H4 (cell line): ENCODE data around the gene RPS15. TPM values are rescaled to one million over a fixed set of nuclear protein-coding genes. Genes with fewer than 3 reads are reported as not detected.
A peak's percentile ranks its signal among the peaks of the same experiment; 100 is the strongest.

Experiments used
- DNase-seq: peaks from one replicate; pipeline ENCODE4 v3.0.0-alpha.2; 2015; ENCODE audit warnings: low spot score
- total RNA-seq: library from RNA; depleted of rRNA; stranded (reverse); fragments of >200 nt; shearing (Covaris generic); gene quantifications from 2 replicates; pipeline ENCODE4 v1.2.3, GENCODE V29; 2014

RPS15 gene
- total RNA-seq, 1 experiment from 2014 or later: 1,025 TPM

DNA sequence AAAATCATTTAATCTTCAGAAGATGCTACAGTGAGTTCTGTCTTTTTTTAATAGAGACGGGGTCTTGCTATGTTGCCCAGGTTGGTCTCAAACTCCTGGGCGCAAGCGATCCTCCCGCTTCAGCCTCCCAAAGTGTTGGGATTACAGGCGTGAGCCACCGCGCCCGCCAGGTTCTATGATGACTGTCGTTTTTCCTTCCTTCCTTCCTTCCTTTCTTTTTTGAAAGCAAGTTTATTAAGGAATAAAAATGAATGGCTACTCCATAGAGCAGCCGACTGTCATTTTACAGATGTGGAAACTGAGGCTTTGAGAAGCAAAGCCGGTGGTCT is 36.3 kb upstream of the RPS15 start:
- DNase-seq: no peak

GRCh38 chr19:1402411-1403070 is 35.7 kb upstream of the RPS15 start:
- no peak for DNase-seq

GRCh38 chr19:1406774-1407527 is 31.2 kb upstream of the RPS15 start:
- peak; percentile 90 for DNase-seq

- DNase-seq: no peak
These were observed 30.5 kb upstream of the RPS15 start, which contains the start of gene DAZAP1 for GRCh38 chr19:1407528-1408299. TSS of gene DAZAP1 (plus strand) at chr19:1407586. CDS start at chr19:1407774, 188 bp downstream.

DNA sequence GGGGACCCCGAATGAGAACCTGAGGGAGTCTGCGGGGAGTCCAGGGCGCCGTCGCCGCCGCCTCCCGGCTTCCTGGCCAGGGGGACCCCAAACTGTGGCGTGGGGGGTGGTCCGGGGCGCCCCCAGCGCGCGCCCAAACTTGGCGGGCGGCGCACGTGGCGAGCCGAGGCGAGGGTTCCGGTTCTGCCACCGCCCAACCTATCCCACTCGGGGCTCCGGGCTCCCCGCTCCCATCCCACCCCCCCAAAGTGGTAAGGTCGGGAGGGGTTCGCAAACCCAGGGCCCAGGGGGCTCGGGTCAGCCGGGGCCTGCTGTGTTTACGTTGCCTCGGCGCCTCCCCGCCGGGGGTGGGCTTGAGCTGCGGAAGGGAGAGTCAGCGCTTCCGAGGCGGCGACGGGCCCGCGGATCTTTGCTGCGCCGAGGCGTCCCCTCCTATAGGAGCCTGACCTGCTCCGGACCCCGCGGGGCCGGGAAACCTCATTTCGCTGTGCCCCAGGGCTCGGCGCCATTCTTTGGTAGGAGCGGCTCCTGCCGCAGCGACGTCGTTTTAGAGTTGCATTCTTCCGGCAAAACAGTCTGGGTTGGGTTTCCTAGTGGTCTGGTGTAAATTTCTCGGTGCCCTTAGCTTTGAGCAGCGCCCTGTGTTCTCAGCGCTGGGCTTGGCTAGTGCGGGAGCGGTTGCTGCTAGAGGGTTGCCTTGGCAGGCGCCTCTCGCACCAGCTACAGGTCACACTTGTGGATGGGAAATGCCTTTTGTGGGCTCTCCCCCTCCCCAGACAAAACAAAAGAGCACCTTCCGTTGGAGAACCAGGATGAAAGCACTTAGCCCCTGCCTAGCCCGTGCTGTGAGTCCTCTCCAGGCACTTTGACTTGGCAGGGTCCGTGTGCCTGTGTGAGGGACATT is 29.6 kb upstream of the RPS15 start:
- DNase-seq: no peak

DNA sequence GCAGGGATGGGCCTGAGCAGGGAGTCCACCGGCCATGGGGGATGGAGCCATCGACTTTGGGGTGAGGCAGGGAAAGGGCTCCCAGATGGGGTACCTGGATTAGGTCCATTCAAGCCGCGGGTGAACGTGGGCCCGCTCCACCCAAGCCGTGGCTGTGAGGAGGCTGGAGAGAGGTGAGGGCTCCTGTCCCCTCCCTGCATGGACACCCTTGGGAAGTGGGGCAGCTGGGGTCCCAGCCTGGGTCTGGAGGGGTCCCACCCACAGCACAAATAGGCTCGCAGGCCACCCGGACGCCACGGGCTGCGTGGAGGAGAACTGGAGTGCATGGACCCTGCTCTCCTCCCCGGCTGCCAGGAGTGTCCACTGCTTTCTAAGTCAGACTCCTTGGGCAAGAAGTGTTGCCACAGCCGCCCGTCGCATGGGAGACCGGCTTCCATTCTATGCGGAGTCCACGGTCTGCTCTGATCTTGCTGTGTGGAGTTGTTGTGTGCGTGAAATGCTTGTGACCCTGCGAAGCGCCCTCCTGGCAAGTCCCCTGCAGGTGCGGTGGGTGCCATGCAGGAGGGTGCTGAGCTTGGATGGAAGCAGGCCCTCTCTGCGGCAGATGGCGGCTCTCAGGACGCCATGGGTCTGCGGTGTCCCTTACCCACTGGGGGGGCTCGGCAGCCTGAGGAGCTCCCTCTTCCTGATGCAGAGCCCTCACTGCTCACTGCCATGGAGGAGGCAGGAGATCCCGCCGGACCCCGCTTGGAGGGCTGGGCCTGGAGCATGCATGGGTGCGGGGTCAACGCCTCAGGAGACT is 28.8 kb upstream of the RPS15 start:
- no peak for DNase-seq

DNA sequence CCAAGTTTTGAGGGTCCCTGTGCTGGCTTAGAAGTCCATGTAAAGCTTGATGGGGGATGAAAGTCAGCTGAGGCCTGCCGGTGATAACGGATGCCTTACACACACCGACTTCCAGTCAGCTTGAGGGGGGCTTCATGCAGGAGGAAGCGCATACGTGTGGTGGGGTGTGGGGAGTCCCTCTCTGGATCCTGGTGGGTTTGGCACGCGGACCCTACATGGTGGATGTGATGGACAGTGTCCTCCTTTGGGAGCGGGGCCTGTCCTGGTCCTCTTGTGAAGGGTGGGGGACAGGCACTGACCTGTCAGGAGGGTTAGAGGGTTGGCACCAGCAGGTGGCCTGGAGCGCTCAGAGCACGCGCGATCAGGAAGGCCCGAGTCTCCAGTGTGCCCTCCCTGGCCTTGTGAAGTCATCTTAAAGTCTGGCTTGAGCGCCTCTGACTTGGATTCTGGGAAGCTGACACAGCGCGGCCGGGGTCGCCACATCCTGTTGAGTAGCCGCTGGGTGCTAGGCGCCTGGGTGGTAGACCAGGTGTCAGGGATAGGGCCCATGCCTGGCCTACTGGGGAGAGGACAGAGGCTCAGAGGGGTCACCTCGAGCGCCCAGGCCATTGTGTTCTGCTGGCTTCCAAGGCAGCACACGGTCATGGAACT is 27.9 kb upstream of the RPS15 start:
- DNase-seq: no peak

- no peak for DNase-seq
These were observed 27.4 kb upstream of the RPS15 start for GRCh38 chr19:1410789-1411188.

GRCh38 chr19:1411255-1412191 is 26.7 kb upstream of the RPS15 start:
- DNase-seq: no peak

DNA sequence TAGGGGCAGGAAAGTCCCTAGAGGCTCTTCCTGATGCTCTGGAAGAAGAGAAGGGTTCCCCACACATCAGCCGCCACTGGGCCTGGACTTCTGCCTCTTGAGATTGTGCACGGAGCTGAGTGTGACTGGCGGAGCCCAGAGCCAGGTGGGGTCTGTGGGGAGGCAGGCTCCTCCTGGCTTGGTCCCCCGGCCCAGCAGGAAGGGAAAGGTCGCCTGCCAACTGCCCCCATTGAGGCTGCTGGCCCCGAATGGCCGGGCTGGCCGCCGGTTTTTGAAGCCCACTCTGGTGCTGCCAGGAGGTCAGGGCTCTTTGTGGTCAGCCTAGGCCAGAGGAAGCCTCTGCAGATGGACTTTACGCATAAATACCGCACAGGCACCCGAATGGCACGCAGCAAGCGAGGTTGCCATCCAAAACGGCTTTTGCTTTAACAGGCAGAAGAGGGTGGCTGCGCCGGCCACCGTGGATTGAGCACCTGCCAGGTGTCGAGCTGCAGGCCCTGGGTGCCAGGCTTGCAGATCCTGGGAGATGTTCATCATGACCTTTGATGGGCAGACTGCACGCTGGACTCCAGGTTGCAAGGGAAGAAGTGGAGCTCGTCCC is 25.8 kb upstream of the RPS15 start:
- no peak for DNase-seq

DNA sequence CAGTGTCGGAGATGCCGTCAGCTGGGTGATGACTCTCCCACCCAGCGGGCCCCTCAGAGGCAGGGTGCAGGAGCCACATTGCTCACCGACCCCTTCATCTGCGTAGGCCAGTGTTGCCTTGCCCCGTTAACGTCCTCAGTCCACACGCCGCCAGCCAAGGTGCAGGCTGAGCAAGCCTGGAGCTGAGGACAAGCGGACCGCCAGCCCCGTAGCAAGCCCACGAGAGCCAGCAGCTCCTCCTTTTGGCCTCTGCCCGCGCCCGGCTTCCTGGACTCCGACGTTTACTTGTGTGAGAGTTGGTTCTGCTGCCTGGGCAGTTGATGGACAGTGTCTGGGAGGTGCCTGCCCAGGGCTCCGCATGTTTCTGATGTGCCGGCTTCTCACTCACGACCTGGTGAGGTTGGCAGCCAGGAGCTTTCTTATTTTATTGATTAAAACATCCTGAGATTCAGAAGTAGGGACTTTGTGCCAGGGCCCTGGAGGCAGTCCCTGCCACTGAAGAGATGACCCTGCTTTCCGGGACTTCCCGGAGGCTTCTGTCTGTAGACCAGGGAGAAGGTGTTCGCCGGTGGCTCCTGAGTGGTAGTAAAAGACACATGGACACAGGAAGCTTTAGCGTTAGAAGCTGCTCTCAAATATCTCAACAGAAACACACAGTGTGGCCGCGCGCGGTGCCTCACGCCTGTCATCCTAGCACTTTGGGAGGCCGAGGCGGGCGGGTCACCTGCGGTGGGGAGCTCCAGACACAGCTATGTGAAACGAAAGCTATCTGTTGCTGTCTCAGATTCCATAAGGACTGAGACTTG is 25.0 kb upstream of the RPS15 start:
- DNase-seq: no peak

DNA sequence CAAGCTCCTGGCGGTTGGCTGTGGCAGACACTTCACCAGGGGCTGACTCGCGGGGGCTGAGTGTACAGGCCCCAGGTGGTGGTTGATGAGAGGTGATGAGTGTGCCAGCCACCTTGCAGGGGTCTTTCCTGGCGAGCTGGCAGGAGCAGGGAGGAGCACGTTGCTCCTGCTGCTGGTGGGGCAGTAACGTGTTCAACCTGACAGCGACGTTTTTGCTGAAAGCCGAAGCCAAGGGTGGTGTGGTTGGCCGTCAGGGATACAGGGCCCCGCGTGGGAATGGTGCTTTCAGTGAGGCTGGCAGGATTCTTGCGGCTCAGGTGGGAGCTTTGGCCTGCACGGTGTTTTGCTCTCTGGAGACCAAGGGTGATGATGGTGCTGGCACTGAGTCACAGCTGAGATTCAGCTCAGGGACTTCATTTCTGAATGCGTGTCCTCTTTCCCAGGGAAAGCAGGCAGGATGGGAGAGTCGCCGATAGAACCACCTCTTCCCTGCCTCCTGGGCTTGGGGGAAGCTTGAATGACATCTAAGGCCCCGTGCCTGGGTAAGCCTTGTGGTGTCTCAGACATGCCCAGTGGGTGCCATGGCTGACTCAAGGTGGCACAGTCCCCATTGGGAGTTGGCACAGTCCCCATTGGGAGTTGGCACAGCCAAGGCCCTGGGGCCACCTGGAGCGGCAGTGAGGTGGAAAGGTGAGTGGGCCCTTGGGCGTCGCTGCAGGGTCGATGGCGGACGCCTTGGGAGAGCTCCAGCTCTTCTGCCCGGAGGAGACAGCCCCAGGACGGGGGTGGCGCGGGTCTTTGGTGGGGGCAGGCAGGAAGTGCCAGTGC is 22.0 kb upstream of the RPS15 start:
- DNase-seq: no peak

DNA sequence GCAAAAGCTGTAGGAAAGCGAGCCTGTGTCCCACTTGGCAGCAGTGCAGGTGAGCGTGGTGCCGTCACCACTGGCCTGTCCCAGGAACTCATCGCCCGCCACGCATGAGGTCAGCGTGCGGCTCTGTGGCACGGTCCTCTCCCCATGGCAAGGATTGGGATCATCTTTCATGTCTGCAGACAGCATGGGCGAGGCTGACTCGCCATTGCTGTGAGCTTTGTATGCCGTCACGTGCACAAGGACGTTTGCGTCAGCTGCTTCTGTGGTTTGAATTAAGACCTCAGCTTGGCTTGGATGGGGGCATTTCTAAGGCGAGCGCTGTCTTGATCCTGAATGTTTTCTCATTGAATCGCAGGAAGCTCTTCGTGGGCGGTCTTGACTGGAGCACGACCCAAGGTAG is 21.1 kb upstream of the RPS15 start:
- no peak for DNase-seq

- no peak for DNase-seq
These were observed 20.3 kb upstream of the RPS15 start for GRCh38 chr19:1417681-1418495.

DNA sequence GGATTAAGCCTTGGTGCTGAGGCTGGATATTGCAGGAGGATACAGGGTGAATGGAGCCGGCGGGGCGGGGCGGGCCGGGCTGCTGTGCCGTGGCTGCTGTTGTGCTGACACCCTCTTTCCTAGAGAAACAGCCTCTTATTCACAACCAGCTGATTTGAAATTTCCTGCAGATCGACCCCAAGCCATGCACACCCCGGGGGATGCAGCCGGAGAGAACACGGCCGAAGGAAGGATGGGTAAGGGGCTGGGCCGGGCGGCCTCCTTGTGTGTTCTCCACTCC is 19.8 kb upstream of the RPS15 start:
- no peak for DNase-seq

DNA sequence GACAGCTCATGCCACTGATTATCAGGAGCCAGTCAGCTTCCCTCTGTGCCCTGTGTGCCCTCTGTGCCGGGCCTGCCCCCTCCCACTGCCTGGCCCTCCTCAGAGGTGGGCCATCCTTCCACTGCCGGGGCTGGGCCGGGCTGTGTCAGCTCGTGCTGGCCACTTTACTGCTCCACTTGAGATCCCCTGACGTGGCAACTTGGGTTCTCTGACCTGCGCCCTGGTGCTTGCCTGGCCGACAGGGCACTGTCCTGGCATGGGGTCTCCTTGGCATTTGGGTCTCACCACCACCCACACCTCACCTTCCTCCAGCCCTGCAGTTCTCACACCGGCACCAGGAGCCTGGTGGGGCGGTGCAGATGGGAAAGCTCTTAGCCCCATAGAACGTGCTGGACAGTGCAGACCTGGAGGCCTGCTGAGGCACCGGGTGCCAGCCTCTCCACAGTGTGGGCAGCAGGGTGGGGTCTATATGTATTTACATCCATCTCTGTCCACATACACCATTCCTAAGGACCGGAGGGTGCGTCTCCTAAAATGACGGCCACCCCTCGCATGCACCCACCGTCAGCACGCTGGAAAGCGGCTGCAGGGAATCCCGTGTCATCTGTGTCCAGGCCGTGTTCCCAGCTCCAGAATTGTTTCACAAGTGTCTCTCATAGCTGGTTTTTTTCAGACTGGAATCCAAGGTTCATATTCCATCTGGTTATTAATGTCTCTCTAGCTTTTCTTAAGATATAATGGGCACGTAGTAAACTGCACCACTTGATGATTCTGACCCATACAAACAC is 19.1 kb upstream of the RPS15 start:
- DNase-seq: no peak
